HG03520 (cell line): ENCODE measurements around the gene CAMK1D.

Experiments used
- ATAC-seq: cut with Tn5 transposase; IDR thresholded peaks from one replicate; pipeline ENCODE4 v1.9.1; 2021; ENCODE audit warnings: mild to moderate bottlenecking, moderate library complexity; ENCODE audit not compliant: unreplicated experiment

Gene CAMK1D

DNA sequence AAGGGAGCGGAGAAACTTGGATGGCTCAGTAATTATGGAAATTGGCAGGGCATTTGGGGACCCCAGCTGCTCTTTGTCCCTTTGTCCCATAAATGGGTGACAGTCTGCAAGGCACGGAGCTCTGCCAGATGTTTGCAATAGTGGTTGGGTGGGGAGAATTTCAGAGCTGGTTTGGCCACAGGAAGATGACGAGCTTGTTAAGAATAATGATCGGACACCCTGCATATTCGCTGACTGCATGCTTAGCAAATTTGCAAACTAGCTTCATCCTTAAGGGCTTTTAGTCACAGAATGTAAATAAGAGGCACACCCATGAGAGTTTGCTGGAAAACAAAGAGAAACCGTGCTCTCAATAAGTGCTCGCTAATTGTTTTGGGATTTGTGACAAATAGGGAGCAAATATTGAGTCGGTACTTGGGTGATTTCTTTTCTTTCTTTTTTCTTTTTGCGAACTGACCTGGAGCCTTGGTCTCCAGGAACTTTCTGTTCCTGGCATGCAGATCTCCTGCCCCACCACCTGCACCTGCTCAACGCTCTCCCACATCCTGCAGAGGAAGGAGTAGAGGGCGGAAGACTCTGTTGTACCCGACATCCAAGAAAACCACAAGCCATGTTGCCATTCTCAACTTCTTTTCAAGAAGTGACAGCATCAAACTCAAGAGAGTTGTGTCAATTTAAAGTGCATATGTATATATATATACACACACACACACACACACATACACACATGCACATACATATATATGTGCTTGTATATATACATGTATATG lies 238.9 kb downstream of the CAMK1D start:
- ATAC-seq = no peak

DNA sequence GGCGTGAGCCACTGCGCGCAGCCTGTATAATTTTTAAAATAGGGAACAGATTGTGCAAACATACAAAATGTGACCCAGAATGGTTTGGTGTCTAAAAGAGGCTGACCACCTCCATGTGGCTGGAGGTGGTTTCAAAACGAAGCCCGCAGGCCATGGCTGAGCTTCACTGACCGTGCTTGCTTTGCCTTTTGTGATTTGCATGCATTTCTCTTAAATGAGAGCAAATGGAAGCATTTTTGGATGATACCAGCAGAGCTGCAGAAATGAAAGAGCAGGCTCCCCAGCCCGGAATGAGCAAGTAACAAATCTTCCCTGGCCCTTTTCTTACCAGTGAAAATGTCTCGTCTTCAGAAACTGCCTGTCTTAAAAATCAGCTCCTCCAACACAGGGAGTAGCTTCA lies 239.9 kb downstream of the CAMK1D start:
- ATAC-seq = no peak

DNA sequence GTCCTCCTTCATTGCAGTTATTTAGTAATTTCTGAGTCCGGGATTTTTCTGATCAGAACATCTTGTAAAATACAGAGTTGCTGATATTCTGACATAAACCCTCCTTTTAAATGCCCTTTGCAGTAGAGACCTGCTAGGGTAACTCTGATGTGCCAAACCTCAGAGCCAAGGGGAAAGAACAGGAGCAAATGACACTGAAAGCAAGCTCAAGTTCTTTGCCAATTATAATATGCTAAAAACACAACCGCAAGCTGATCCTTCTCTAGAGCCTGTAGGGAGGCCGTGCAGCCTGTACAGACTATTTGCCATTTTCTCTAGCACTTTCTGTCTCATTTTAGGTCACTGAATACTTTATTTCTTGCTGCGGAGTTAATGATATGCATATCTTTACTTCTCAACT lies 240.4 kb downstream of the CAMK1D start:
- ATAC-seq = no peak

DNA sequence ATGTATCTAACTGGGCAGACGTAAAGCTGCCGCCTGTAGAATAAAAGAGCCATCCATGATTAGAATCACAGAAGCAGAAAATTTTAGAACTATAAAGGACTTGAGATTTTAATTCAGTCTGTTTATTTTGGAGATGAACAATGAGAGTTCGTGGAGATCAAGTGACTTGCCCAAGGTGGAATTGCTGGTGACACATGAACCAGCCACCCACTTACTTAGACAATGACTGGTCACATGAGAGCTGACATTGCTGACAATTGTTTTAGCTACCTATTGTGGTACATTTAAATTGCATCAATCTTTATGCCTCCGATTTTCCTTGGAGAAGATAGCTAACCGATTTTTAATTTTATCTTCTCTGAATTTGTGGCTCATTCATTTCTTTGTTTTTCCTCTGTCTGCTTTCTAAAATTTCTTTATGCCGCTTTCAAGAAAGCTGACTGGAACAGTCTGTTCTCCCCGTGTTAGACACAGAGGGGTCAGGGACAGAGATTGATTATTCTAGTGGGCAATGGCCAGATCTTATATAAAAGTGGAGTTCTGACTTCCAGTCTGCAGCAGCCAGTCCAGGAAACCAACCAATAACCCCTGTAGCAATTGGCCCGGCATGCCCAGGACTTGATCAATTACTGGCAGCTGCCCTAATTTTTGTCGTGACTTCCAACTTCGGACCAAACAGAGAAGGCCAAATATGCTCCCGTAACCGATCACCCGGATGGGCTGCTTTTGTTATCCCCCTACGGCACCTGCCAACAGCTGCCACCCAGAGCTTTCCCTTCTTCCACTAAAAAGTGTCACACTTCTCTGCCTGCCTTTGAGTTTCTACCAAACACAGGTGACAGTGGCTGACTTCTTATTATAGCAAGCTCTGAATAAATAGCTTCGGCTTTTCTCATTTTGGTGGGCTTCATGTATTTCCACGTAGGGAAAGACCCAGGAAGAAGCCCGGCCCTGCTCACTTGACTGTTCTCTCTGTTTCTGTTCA lies 241.6 kb downstream of the CAMK1D start:
- no peak for ATAC-seq

DNA sequence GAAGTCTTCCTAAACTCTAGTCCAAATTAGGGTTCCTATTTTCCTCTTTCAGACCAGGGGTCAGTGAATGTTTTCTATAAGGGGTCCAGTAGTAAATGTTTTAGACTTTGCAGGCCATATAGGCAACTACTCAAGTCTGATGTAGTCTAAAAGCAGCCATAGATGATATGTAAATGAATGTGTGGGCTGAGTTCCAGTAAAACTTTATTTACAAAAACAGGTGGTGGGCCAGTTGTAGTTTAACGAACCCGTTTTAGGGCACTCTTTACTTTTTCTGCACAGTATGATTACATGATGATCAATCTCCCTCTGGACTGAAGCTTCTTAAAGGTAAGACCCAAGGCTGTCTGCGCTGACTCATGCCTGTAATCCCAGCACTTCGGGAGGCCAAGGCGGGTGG lies 243.6 kb downstream of the CAMK1D start:
- ATAC-seq = no peak

DNA sequence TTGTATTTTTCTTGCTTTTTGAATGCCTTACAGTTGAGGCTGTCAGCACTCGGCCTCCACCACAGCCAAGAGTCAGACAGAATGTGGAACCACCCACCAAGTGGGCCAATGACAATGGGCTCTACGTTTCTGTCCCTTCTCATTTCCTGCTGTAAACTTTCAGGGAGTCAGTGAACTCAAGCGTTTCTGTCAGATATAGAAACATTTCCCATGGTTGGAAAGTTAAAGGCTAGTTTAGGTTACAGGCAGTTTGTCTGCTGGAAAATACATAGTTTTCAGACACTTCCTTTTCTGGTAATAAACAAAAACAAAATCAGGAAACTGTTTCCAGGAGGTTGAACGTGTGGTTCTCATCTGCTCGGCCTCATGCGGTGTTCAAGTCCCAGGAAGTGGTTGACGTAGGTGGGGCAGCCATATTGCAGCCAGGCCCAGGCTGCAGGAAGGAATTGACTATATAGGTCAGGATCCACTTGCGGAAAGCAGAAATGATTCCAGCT lies 245.1 kb downstream of the CAMK1D start:
- ATAC-seq = no peak

DNA sequence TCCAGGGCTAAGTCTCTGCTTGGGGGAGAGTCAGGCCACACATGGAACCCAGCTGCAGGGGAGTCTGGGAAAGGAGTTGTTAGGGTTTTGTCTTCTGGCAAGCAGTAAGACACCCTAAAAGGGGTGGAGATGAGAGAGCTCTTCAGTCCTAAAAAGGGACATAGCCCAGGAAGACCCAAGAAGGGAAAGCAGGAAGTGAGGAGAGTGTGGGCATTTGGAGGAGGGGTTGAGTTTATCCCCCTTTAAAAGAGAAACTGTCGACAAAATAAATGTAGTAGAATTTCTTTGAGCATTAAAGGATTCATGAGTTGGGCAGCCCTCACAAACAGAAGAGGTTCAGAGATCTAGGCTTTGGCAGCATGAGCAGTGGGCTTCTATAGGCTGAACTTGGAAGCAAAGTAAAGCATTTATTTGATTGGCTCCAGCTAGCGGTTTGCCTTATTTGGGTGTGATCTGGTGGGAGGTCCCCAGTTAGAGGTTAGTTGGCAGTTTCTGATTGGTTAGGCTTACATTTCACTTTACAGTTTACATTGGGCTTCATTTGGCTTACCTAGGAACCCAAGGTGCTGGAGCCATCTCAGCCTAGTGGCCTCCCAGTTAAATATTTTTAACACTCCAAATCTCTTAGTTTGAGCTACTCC lies 246.7 kb downstream of the CAMK1D start:
- ATAC-seq = no peak

DNA sequence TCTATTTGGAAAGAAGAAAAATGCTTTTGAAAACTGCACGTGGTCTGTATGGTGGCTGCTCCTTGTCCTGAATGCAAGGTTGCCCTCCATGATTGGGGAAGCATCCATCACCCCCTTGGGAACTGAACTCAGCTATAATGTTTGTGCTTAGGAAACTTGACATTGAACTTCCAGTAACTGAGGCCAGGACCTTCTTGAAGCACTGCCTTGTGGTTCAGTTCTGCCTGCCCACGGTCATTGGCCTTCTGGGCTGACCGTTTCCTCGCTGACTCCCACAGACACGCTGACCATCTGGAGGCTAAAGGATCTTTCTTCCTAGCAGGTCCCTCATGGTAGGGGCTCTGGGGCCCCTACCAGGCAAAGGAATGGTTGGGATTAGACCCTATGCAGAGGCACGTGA lies 247.8 kb downstream of the CAMK1D start:
- no peak for ATAC-seq

DNA sequence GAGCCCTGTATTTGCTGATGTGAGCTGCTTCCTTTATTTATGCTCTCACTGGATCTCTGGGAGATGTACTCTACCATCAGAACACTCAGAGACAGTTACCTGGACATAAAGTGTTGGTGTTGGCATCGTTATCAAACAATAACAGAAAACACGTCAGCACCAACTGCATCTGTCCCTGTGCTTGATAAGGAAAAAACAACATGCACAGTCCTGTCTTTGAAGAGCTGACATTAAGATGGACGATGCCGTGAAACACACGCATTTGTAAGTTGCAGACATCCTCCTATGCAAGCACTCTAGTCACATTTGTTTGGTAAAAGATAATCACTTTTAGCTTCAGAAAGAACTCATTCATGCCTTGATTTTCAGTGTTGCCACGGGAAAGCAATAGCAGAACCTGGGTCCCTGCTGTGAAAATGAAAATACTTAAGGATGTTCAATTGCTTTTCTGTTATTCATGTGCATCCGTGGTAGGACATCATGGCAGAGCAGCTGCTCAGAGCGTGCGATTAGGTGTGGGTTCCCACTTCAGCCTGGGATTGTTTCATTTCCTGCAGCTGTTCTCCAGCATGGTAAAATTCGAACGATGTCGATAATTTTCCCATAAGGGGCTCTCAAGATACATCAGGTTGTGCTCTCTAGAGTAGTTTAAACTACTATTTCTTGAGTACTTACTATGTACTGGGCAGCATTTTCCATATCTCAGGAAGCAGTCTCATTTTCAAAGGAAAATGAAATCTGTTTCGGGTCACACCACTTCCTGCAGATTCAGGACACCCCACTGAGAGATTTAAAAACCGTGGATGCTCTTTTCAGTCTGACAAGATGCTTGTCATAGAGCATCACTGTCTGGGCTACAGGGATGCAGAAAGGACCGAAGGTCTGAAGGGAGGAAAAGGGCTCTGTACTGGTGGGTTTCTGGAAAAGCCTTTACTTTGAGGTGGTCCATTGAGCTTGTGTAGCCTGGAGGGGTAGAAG lies 248.7 kb downstream of the CAMK1D start:
- ATAC-seq = no peak

DNA sequence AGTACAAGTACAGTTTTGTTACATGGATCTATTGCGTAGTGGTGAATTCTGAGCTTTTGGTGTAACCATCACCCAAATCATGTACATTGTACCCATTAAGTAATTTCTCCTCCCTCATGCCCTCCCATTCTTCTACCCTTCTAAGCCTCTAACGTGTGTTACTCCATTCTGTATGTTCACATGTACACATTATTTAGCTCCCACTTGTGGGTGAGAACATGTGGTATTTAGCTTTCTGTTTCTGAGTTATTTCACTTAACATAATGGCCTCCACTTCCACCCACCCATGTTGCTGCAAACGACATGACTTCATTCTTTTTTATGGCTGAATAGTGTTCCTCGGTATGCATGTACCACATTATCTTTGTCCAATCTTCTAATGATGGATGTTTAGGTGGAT lies 251.3 kb downstream of the CAMK1D start:
- ATAC-seq = no peak

DNA sequence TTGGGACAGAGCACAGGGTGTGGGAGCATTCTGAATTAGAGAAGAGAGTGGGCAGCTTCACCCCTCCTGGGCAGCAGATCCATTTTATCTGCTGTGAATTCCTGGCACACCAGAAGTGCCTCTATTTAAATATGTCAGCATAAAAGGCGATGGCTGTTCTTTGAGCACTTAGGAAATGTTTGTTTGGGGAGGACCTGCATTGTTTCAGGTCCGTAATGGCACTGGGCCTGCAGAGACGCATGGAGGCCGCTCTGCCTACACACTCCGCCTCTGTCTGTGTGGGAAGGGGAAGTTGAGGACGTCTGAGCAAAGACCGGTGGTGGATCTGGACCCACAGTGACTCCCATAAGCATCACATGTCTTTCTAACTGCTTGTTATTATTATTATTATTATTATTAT lies 253.2 kb downstream of the CAMK1D start:
- ATAC-seq = no peak

DNA sequence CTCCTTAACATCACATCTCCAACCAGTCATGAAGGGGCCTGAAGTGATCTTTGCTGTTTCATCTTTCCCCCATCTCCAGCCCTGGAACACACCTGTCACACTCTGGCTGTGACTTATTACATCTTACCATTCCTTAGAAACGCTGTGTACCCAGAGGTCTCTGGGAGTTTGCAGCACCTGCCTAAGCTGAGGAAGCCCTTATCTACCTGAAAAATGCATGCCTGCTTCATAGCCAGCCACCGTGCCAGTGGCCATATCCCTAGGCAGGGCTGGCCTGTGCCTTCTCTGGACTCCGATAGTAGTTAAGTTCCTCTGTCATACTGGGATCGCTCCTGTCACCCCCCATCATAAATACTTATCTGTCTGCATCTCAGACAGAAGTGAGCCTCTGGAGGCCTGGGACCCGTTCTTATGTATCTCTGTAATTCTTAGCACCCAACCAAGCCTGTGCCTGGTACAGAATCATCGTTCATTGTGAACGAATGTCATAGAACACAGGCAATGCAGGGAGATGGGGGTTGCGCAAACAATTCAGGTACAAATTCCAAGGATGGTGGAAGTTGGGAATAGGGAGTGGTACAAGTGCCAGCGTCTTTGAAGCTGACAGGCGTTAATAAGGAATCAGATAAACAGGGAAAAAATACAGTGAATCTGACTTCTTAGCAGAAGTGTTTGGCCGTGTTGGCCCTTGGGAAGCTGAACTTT lies 254.6 kb downstream of the CAMK1D start:
- ATAC-seq = no peak

DNA sequence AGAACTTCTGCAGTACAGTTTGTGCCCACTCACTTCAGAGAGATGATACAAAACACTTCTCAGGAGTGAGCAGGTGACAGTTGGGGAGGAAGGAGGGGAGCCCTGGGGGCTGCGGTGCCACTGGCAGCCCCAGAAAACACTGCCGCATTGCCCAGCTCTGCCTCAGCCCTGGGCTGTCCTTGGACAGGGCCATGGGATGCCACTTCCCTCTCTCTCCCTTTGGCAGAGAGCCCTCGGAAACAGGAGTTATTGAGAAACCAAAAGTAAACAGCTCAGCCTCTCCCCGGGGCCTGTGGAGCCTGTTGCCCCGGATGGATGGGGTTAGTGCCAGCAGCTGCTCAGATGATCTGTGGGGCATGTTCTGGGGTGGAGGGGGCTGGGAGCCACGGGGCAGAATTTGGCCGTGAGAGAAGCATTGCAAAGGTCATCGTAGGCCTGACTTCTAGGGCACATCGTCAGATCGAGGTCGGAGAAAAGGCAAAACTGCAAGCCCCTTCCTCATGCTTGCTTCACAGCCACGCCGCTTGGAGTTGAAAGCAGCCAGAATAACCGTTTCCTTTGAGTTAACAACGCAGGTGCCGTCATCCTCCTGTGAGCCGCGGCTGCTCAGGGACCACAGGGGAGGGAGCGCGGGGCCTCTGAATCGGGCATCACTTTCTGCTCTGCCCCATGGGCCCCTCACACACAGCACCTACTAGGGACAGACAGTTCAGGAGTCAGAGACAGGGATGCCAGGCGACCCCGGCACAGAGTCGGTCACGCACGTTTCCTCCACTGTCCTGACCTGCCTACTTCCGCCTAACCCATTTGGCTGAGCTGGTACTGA lies 256.4 kb downstream of the CAMK1D start:
- ATAC-seq = no peak

DNA sequence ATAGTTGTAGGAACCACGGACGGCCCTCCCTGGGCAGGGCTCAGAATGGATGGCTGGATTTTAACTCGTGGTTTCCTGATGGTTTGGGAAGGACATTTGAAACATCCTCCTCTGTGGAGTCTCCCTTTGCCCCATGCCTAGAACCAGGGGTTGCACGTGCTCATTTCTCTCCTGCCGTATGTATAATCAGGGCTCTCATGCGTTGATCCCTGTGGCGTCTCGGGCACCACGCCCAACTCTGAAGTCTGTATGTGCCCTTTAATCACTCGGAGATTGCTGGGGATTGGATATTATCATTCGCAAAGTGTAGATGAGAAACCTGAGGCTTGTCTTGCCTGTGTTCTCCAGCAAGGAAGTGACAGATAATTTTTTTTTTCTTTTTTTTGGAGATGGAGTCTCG lies 257.1 kb downstream of the CAMK1D start:
- ATAC-seq = no peak

DNA sequence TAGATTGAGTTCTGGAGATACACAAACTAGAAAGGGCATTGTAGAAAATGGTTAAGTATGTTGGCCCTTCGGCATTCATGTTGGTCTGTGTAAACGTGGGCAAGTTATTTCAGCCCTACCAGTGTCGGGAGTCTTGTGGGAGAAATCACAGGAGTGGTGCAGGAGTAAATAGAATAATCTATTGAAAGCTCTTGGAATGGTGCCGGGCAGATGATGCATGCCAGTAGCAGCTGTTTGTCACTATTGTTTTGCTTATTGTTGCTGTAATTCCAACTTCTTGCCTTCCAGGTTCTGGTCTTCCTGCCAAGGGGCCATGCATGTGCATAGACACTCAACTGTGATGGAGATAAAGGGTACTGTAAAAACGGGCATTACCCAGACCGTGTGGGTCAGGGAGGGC lies 259.4 kb downstream of the CAMK1D start:
- ATAC-seq = no peak

DNA sequence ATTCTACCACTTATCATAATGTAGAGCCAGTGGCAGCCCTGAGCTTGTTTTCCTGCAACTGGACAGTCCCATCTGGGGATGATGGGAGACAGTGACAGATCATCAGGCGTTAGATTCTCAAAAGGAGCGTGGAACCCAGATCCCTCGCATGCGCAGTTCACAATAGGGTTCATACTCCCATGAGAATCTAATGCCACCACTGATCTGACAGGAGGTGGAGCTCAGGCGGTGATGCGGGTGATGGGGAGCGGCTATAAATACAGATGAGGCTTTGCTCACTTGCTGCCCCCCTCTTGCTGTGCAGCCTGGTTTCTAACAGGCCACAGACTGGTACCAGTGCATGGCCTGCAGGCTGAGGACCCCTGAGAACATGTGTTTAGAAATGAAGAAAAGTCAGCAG lies 260.1 kb downstream of the CAMK1D start:
- ATAC-seq = no peak

DNA sequence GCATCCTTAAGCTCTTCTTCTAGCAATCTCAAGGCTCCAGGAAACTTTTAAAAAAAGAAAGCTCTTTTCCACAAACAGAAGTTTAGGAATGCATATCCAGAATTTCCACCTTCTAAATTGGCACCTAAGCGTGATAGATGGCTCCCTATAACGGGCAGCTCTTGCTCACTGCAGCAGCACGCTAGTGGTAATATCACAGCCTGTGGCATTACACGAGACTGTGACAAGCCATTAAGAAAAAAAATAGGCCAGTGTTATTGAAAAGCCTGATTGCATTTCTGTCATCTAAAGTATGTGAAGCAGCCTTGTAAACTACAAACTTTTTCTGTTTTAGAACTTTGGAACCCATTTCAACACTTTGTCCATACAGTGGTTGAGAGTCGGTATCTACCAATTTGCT lies 263.8 kb downstream of the CAMK1D start:
- ATAC-seq = no peak

DNA sequence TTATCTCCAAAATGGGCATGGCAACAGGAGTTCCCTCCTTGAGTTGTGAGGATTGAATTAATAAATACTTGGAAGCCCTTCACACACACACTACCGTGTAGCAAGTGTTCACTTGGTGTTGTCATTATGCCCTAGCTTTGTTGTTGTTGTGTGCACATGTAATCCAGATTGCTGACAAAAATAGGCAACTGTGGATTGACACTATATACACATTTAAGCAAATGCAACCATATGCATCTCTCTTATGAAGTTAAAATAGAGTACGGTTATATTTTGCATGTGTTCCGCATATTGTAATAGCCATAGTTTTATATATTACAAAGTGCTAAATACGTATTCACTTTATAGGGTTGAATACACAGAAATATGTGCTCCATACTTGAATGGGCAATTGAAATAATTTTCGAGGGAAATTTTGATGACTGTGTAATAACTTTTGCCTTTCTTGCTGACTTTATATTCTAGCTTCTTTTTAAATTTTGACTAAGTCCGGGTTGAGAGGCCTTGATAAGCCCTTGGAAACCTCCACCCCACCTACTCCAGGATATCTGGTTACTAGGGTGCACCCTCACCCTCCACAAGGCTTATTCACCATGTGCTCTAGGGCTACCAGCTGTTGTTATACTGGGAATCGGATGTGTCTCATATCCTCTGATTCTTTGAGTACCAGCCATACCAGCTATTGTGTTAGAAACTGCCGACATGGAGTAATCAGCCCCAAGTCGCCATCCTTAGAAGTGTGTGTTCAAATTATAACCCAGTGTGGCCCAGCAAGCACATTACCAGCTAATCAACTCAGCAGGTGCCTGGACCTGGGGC lies 265.0 kb downstream of the CAMK1D start:
- ATAC-seq = no peak
